LNCaP clone FGC (cell line): ENCODE measurements around the gene DGKE.

Experiments used
- DNase-seq: peaks from one replicate; pipeline ENCODE4 v3.0.0-alpha.2; 2011; ENCODE audit warnings: low read depth
- H3K4me3 ChIP-seq: 2 replicates; pipeline ENCODE4 v1.5.1; 2011; ENCODE audit warnings: mild to moderate bottlenecking, low read depth, low read length, control low read depth
- TF ChIP-seq, protein P1 (sequence below): IDR thresholded peaks from 2 replicates; pipeline ENCODE4 v1.5.1; 2012; ENCODE audit warnings: mild to moderate bottlenecking; ENCODE audit not compliant: control insufficient read depth, insufficient read depth; ENCODE audit errors: extremely low read depth

DGKE gene

DNA sequence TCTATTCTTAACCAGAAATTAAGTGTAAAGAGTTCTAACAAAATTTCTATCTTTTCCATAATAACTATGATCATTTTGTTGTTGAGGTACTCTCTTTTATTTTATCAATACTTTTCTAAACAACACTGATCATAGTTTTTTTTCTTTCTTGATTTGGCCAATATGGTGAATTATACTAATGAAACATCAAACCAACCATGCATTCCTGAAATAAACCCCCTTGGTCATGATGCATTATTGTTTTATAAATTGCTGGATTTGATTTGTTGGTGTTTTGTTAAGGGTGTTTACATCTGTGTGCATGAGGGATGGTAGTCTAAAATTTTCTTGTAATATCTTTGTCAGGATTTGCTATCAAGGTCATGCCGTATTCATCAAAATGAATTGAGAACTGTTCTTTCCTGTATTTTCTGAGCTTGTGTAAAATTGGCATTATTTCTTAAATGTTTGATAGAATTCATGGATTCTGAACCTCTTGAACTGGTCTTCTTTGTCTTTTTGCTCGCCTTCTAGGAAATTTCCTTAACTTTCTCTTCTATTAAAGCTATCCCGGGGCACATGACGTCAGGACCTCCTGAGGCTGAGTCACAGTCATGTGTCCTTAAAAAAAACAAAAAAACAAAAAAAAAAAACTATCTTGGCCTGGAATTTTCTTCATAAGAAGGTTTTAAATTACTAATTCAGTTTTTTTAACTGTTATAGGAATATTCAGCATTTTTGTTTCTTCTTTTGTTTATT, 83.8 kb downstream of the DGKE start:
- TF ChIP-seq, protein P1, sequence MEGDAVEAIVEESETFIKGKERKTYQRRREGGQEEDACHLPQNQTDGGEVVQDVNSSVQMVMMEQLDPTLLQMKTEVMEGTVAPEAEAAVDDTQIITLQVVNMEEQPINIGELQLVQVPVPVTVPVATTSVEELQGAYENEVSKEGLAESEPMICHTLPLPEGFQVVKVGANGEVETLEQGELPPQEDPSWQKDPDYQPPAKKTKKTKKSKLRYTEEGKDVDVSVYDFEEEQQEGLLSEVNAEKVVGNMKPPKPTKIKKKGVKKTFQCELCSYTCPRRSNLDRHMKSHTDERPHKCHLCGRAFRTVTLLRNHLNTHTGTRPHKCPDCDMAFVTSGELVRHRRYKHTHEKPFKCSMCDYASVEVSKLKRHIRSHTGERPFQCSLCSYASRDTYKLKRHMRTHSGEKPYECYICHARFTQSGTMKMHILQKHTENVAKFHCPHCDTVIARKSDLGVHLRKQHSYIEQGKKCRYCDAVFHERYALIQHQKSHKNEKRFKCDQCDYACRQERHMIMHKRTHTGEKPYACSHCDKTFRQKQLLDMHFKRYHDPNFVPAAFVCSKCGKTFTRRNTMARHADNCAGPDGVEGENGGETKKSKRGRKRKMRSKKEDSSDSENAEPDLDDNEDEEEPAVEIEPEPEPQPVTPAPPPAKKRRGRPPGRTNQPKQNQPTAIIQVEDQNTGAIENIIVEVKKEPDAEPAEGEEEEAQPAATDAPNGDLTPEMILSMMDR: no peak
- no peak overlapping the region for H3K4me3 ChIP-seq

DNA sequence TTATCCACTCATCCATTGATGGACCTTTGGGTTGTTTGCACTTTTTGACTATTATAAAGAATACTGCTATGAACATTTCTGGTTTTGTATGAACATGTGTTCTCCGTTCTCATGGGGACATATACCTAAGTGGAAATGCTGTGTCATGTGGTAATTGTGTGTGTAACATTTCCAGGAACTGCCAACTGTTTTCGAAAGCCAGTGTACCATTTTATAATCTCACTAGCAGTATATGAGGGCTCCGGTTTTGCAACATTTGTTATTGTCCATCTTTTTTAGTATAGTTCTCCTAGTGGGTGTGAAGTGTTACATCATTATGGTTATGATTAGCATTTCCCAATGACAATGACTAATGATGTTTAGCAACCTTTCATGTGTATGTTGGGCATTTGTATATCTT, 85.0 kb downstream of the DGKE start:
- H3K4me3 ChIP-seq: no peak overlapping the region
- no peak for DNase-seq

More for the DNA sequence above, 83.8 kb downstream of the DGKE start:
- no peak for DNase-seq

More for the DNA sequence above, 85.0 kb downstream of the DGKE start:
- TF ChIP-seq, protein P1: no peak
